K562 (cell line): ENCODE results near the gene NDST3. TPM values are rescaled to one million over a fixed set of nuclear protein-coding genes. Genes with fewer than 3 reads are reported as not detected.
A peak's percentile ranks its signal among the peaks of the same experiment; 100 is the strongest.

Experiments used
- ATF1 ChIP-seq, 2 experiments: fragments of 450-650 bp in 1 of 2; IDR thresholded peaks; 2 replicates each; pipeline ENCODE4 v1.6.1; 2016; ENCODE audit warnings: missing compliant biosample characterization in 1 of 2, missing genetic modification characterization in 1 of 2
- BCOR ChIP-seq: fragments of 450-650 bp; IDR thresholded peaks from 2 replicates; pipeline ENCODE4 v1.6.1; 2016
- FOXA3 ChIP-seq, 2 experiments: fragments of 450-650 bp in 1 of 2; sonication (generic) in 1 of 2; formaldehyde crosslinking; IDR thresholded peaks in 1 of 2; conservative IDR thresholded peaks in 1 of 2; 2 replicates each; pipeline versions ENCODE4 v1.4.0 to v1.8.0; 2020 to 2022; ENCODE audit warnings: mild to moderate bottlenecking in 2 of 2, missing genetic modification reagents in 1 of 2
- HEY1 ChIP-seq: fragments of 250-450 bp; sonication (Bioruptor Pico); IDR thresholded peaks from 2 replicates; pipeline ENCODE4 v1.5.0; 2020; ENCODE audit warnings: mild to moderate bottlenecking, moderate library complexity, borderline replicate concordance
- IRF2 ChIP-seq: sonication (generic); formaldehyde crosslinking; IDR thresholded peaks from 2 replicates; pipeline ENCODE4 v1.8.1; 2022; ENCODE audit warnings: mild to moderate bottlenecking, missing genetic modification reagents
- MBD1 ChIP-seq: fragments of 250-450 bp; sonication (Bioruptor Pico); IDR thresholded peaks from 2 replicates; pipeline ENCODE4 v1.8.0; 2022; ENCODE audit warnings: inconsistent platforms
- POLR3G ChIP-seq: IDR thresholded peaks from 2 replicates; pipeline ENCODE4 v1.6.1; 2011; ENCODE audit not compliant: insufficient read length, insufficient replicate concordance; ENCODE audit errors: extremely low read depth
- RBBP5 ChIP-seq: fragments of 200-600 bp; sonication (generic); IDR thresholded peaks from 2 replicates; pipeline ENCODE4 v1.6.1; 2012; ENCODE audit warnings: borderline replicate concordance, mild to moderate bottlenecking, low read length, control low read depth, inconsistent platforms; ENCODE audit not compliant: insufficient read depth, poor library complexity, severe bottlenecking
- RERE ChIP-seq: sonication (generic); formaldehyde crosslinking; IDR thresholded peaks from 2 replicates; pipeline ENCODE4 v1.8.0; 2023; ENCODE audit warnings: missing genetic modification reagents, mild to moderate bottlenecking, borderline replicate concordance
- SMAD1 ChIP-seq: fragments of 150-350 bp; IDR thresholded peaks from 2 replicates; pipeline ENCODE4 v1.6.1; 2014; ENCODE audit warnings: low read length, low read depth; ENCODE audit not compliant: partially characterized antibody
- SMARCA4 ChIP-seq: fragments of 450-650 bp; IDR thresholded peaks from 2 replicates; pipeline ENCODE4 v1.6.1; 2016
- TBP ChIP-seq: optimal IDR thresholded peaks from 2 replicates; pipeline ENCODE3; 2011; ENCODE audit warnings: low read depth, low read length, improper control_type of control experiment
- ZBED1 ChIP-seq: IDR thresholded peaks from 2 replicates; pipeline ENCODE4 v1.6.1; 2014
- ZFX ChIP-seq: sonication (generic); formaldehyde crosslinking; IDR thresholded peaks from 2 replicates; pipeline ENCODE4 v1.8.0; 2022; ENCODE audit warnings: mild to moderate bottlenecking, missing genetic modification reagents, moderate library complexity
- ZNF146 ChIP-seq: IDR thresholded peaks from one replicate; pipeline ENCODE4 v1.6.1; 2018; ENCODE audit warnings: missing compliant biosample characterization; ENCODE audit not compliant: unreplicated experiment
- polyA plus RNA-seq, 8 experiments: library from polyadenylated mRNA; depleted of rRNA in 4 of 8; stranded (reverse) in 5 of 8; unstranded in 3 of 8; fragments of >200 nt; fragmentation: Nextera tagmentation in 2 of 8; fragmentation: Illumina TruSeq in 1 of 8; extraction: Ambion mirVana in 2 of 8; extraction: Trizol in 1 of 8; gene quantifications; 2 replicates each; pipeline versions ENCODE4 v1.2.1 to v1.2.3, GENCODE V29; 2011 to 2014; ENCODE audit warnings: inconsistent platforms in 1 of 8, missing spikeins in 1 of 8
- total RNA-seq, 7 experiments: library from RNA; depleted of rRNA in 6 of 7; stranded (reverse); fragments of >200 nt in 6 of 7; fragmentation: Illumina TruSeq in 2 of 7; extraction: Trizol in 2 of 7; gene quantifications; 2 replicates each; pipeline versions ENCODE4 v1.2.1 to v1.2.3, GENCODE V29; 2011 to 2021; ENCODE audit warnings: low replicate concordance in 1 of 7
- TF ChIP-seq, protein P1 (sequence below): fragments of 450-650 bp; IDR thresholded peaks from 2 replicates; pipeline ENCODE4 v1.6.1; 2017; ENCODE audit warnings: antibody characterized with exemption, mild to moderate bottlenecking

The NDST3 gene
- total and polyA plus RNA-seq, 9 of the 15 experiments (the other 6 are each of a cell fraction or from before 2014, with no cell fraction given) = not detected

DNA sequence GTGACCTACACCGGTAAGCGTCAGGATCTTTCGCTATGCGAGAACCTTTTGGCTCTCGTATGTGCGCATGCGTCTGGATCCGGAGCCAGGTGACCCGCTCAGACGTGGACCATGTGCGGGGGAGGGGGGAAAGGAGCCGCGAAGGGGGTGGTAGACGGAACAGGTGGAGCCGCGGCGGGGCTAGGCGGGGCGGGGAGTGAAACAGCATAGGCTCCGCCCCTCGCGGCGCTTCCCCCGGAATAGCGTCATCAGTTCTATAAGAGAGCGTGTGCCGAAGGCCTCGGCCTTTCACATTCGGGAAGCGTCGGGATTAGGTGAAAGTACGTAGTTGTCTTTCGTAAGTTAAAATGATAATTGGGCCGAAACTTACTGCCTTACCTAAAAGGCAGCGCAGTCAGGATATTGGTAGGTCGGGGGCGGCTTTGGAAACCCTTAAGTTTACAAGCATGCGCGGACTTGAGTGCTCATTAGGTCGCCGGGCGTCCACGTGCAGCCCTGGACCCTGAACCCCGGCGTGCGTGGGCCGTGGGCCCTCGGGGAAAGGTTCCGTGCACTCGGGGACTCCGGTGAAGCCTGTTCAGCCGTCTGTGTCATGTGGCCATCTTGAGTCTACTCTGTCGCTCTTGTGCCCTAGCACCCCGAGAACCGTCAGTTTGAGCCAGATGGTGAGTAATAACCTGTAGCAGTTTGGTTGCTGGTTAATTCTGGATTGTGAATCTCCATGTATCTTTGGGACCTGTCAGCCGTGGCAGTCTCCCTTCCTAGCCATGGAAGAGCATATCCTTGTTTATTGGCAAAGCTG, 244.4 kb downstream of the NDST3 start (continued):
- TF ChIP-seq, protein P1, sequence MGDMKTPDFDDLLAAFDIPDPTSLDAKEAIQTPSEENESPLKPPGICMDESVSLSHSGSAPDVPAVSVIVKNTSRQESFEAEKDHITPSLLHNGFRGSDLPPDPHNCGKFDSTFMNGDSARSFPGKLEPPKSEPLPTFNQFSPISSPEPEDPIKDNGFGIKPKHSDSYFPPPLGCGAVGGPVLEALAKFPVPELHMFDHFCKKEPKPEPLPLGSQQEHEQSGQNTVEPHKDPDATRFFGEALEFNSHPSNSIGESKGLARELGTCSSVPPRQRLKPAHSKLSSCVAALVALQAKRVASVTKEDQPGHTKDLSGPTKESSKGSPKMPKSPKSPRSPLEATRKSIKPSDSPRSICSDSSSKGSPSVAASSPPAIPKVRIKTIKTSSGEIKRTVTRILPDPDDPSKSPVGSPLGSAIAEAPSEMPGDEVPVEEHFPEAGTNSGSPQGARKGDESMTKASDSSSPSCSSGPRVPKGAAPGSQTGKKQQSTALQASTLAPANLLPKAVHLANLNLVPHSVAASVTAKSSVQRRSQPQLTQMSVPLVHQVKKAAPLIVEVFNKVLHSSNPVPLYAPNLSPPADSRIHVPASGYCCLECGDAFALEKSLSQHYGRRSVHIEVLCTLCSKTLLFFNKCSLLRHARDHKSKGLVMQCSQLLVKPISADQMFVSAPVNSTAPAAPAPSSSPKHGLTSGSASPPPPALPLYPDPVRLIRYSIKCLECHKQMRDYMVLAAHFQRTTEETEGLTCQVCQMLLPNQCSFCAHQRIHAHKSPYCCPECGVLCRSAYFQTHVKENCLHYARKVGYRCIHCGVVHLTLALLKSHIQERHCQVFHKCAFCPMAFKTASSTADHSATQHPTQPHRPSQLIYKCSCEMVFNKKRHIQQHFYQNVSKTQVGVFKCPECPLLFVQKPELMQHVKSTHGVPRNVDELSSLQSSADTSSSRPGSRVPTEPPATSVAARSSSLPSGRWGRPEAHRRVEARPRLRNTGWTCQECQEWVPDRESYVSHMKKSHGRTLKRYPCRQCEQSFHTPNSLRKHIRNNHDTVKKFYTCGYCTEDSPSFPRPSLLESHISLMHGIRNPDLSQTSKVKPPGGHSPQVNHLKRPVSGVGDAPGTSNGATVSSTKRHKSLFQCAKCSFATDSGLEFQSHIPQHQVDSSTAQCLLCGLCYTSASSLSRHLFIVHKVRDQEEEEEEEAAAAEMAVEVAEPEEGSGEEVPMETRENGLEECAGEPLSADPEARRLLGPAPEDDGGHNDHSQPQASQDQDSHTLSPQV = no peak
- TF ChIP-seq RBBP5 = no peak
- TF ChIP-seq ZBED1 = 0 out of 2 replicates have a peak, but pooled peaks have one; percentile 27
- TF ChIP-seq HEY1 = 0 out of 2 replicates have a peak, but pooled peaks have one; percentile 27
- peak; percentile 99 for TF ChIP-seq ZFX (CRISPR knock-in tag)
- TF ChIP-seq TBP = no peak
- peak; percentile 47; the same call in 1 of the 2 replicates for TF ChIP-seq ATF1 (CRISPR knock-in tag; IDR thresholded peaks at IDR 0.05)
- TF ChIP-seq ATF1 (tag; IDR thresholded peaks at IDR 0.05) = peak; percentile 94
- TF ChIP-seq SMAD1 = peak; percentile 96
- TF ChIP-seq SMARCA4 = no peak
- no peak for TF ChIP-seq ZNF146 (CRISPR knock-in tag)
- no peak for TF ChIP-seq RERE (CRISPR knock-in tag)
- peak; percentile 37; the same call in 1 of the 2 replicates for TF ChIP-seq BCOR
- no peak for TF ChIP-seq IRF2 (CRISPR knock-in tag)
- TF ChIP-seq MBD1 (CRISPR knock-in tag) = no peak
- TF ChIP-seq POLR3G = no peak
- no peak for TF ChIP-seq FOXA3 (CRISPR knock-in tag; conservative IDR thresholded peaks at IDR 0.05 in 1 of 2, IDR thresholded peaks at IDR 0.05 in 1 of 2)
